Astrocyte (in vitro differentiated cells and primary cell): ENCODE data around the gene FAM222A. TPM values are rescaled to one million over a fixed set of nuclear protein-coding genes. Genes with fewer than 3 reads are reported as not detected.

Source experiments
- DNase-seq: peaks from one replicate; pipeline ENCODE4 v3.0.0-alpha.2; 2010; ENCODE audit warnings: low read depth
- FAIRE-seq: peaks from 2 replicates; lab custom pipeline; 2011; peaks lifted over from hg19 to GRCh38; lab: Jason Lieb, UNC
- H2AFZ ChIP-seq: 2 replicates; pipeline ENCODE4 v1.6.0; 2012; ENCODE audit warnings: low read depth, low read length, inconsistent platforms
- H3K27ac ChIP-seq: 2 replicates; pipeline ENCODE4 v1.5.1; 2011; ENCODE audit warnings: low read depth, low read length, inconsistent platforms
- H3K27me3 ChIP-seq: 2 replicates; pipeline ENCODE4 v1.6.0; 2011; ENCODE audit warnings: low read length, inconsistent platforms; ENCODE audit not compliant: insufficient read depth
- H3K36me3 ChIP-seq: 2 replicates; pipeline ENCODE4 v1.5.1; 2011; ENCODE audit warnings: low read length, inconsistent platforms; ENCODE audit not compliant: insufficient read depth
- H3K4me1 ChIP-seq: 2 replicates; pipeline ENCODE4 v1.5.1; 2011; ENCODE audit warnings: low read length, inconsistent platforms; ENCODE audit not compliant: insufficient read depth
- H3K4me2 ChIP-seq: 2 replicates; pipeline ENCODE4 v1.6.0; 2012; ENCODE audit warnings: low read length, inconsistent platforms
- H3K4me3 ChIP-seq: 2 replicates; pipeline ENCODE4 v1.5.1; 2011; ENCODE audit warnings: low read depth, mild to moderate bottlenecking, low read length, inconsistent platforms; ENCODE audit not compliant: insufficient read depth
- H3K79me2 ChIP-seq: 2 replicates; pipeline ENCODE4 v1.6.0; 2012; ENCODE audit warnings: mild to moderate bottlenecking, low read length, inconsistent platforms; ENCODE audit not compliant: insufficient read depth
- H3K9ac ChIP-seq: 2 replicates; pipeline ENCODE4 v1.6.0; 2012; ENCODE audit warnings: mild to moderate bottlenecking, low read length, inconsistent platforms
- H3K9me3 ChIP-seq: 2 replicates; pipeline ENCODE4 v1.5.1; 2012; ENCODE audit warnings: low read depth, mild to moderate bottlenecking, low read length, inconsistent platforms; ENCODE audit not compliant: insufficient read depth
- H4K20me1 ChIP-seq: 2 replicates; pipeline ENCODE4 v1.6.0; 2012; ENCODE audit warnings: low read length, inconsistent platforms; ENCODE audit not compliant: insufficient read depth
- H3K27ac Mint-ChIP-seq: one replicate; pipeline ENCODE4 v1.8.0; 2021; ENCODE audit warnings: mild to moderate bottlenecking, mixed read lengths; ENCODE audit not compliant: unreplicated experiment
- H3K27me3 Mint-ChIP-seq: one replicate; pipeline ENCODE4 v1.8.0; 2021; ENCODE audit warnings: low read depth, mixed read lengths; ENCODE audit not compliant: unreplicated experiment
- H3K36me3 Mint-ChIP-seq: one replicate; pipeline ENCODE4 v1.8.0; 2021; ENCODE audit warnings: low read depth, mixed read lengths; ENCODE audit not compliant: unreplicated experiment
- H3K4me1 Mint-ChIP-seq: one replicate; pipeline ENCODE4 v1.8.0; 2021; ENCODE audit warnings: low read depth, mixed read lengths; ENCODE audit not compliant: unreplicated experiment
- H3K4me3 Mint-ChIP-seq: one replicate; pipeline ENCODE4 v1.8.0; 2021; ENCODE audit warnings: mild to moderate bottlenecking, moderate library complexity, mixed read lengths; ENCODE audit not compliant: unreplicated experiment
- H3K9me3 Mint-ChIP-seq: one replicate; pipeline ENCODE4 v1.8.0; 2021; ENCODE audit warnings: mild to moderate bottlenecking, mixed read lengths; ENCODE audit not compliant: unreplicated experiment
- CTCF ChIP-seq: IDR thresholded peaks from 2 replicates; pipeline ENCODE4 v1.5.1; 2011; ENCODE audit warnings: low read depth, mild to moderate bottlenecking, inconsistent platforms, low read length, moderate library complexity; ENCODE audit not compliant: insufficient read depth
- EZH2 ChIP-seq: IDR thresholded peaks from 2 replicates; pipeline ENCODE4 v1.6.1; 2012; ENCODE audit warnings: mild to moderate bottlenecking, low read length, inconsistent platforms; ENCODE audit not compliant: insufficient read depth
- total RNA-seq: library from RNA; stranded (reverse); gene quantifications from 2 replicates; pipeline ENCODE4 v1.2.1, GENCODE V29; 2021

Gene FAM222A
- total RNA-seq, 1 donor from 2014 or later: 1.2 TPM

GRCh38 chr12:109706747-109707469 lies 6.7 kb upstream of the FAM222A start:
- Histone ChIP-seq H4K20me1 (no peaks in the 10 kb centered on the region), H3K9me3 (no peaks in the 10 kb centered on the region), H3K27me3 (peaks cover 11% of the 10 kb centered on the region), H3K4me1 (peaks cover 3% of the 10 kb centered on the region), H3K9ac (no peak overlapping the region), H3K36me3 (no peaks in the 10 kb centered on the region), H3K4me3 (no peak overlapping the region), H3K79me2 (no peaks in the 10 kb centered on the region), H2AFZ (no peak overlapping the region), H3K4me2 (no peak overlapping the region), H3K27ac (no peak overlapping the region)
- TF ChIP-seq EZH2: no peak
- TF ChIP-seq CTCF: no peak
- Mint-ChIP-seq H3K36me3 (no peaks in the 10 kb centered on the region), H3K4me3 (no peak overlapping the region), H3K27me3 (peaks cover 12% of the 10 kb centered on the region), H3K27ac (no peak overlapping the region), H3K9me3 (no peaks in the 10 kb centered on the region), H3K4me1 (no peaks in the 10 kb centered on the region)
- FAIRE-seq: no peak
- no peak for DNase-seq

GRCh38 chr12:109707470-109707821 lies 6.2 kb upstream of the FAM222A start:
- no peaks in the 10 kb centered on the region for H3K36me3 Mint-ChIP-seq

More at GRCh38 chr12:109707470-109707821, 6.2 kb upstream of the FAM222A start:
- Histone ChIP-seq H3K36me3 (no peaks in the 10 kb centered on the region), H3K4me3 (no peak overlapping the region), H3K9me3 (no peaks in the 10 kb centered on the region), H3K79me2 (no peaks in the 10 kb centered on the region), H3K9ac (no peak overlapping the region), H4K20me1 (no peaks in the 10 kb centered on the region), H3K4me1 (peaks cover 3% of the 10 kb centered on the region), H3K27me3 (peaks cover 16% of the 10 kb centered on the region), H2AFZ (no peak overlapping the region), H3K27ac (no peak overlapping the region), H3K4me2 (no peak overlapping the region)
- no peak for DNase-seq
- FAIRE-seq: no peak
- TF ChIP-seq CTCF (no peak), EZH2 (no peak)
- H3K27me3 Mint-ChIP-seq: peaks cover 12% of the 10 kb centered on the region
- no peaks in the 10 kb centered on the region for H3K9me3 Mint-ChIP-seq
- no peaks in the 10 kb centered on the region for H3K4me1 Mint-ChIP-seq
- no peak overlapping the region for H3K4me3 Mint-ChIP-seq
- no peak overlapping the region for H3K27ac Mint-ChIP-seq
